Natural killer cell (primary cell): ENCODE results near the gene TBL3. TPM values are rescaled to one million over a fixed set of nuclear protein-coding genes. Genes with fewer than 3 reads are reported as not detected.

Source experiments
- ATAC-seq, 3 donors: fragments of 150-1000 bp in 2 of 3; fragments of 200-7000 bp in 1 of 3; cut with Tn5 transposase; 1 replicate in 1 of 3; 2 replicates in 2 of 3; pipeline ENCODE4 v1.10.0; 2021; ENCODE audit warnings: mild to moderate bottlenecking in 2 of 3, moderate library complexity in 2 of 3
- DNase-seq, 2 donors: peaks; one replicate each; pipeline versions ENCODE4 v3.0.0 to v3.0.0-alpha.2; 2013 to 2021; ENCODE audit warnings: mixed read lengths in 1 of 2
- H3K27ac ChIP-seq: one replicate; pipeline ENCODE4 v1.5.1; 2013; ENCODE audit warnings: mild to moderate bottlenecking, low read length
- H3K27me3 ChIP-seq: one replicate; pipeline ENCODE4 v1.6.1; 2013; ENCODE audit warnings: low read length; ENCODE audit not compliant: control insufficient read depth, insufficient read depth
- H3K36me3 ChIP-seq: one replicate; pipeline ENCODE4 v1.6.1; 2013; ENCODE audit warnings: low read length; ENCODE audit not compliant: control insufficient read depth, insufficient read depth
- H3K4me1 ChIP-seq: one replicate; pipeline ENCODE4 v1.6.1; 2013; ENCODE audit warnings: low read length; ENCODE audit not compliant: control insufficient read depth, insufficient read depth
- H3K4me3 ChIP-seq: one replicate; pipeline ENCODE4 v1.5.1; 2013; ENCODE audit warnings: low read length
- H3K9me3 ChIP-seq: one replicate; pipeline ENCODE4 v1.6.1; 2013; ENCODE audit warnings: low read length; ENCODE audit not compliant: control insufficient read depth, insufficient read depth
- H3K27ac Mint-ChIP-seq, 2 donors: one replicate each; pipeline ENCODE4 v1.8.0; 2022; ENCODE audit warnings: mild to moderate bottlenecking in 2 of 2, mixed read lengths in 2 of 2, moderate library complexity in 1 of 2
- H3K27me3 Mint-ChIP-seq, 2 donors: one replicate each; pipeline ENCODE4 v1.8.0; 2022; ENCODE audit warnings: low read depth in 2 of 2, mixed read lengths in 2 of 2
- H3K36me3 Mint-ChIP-seq: one replicate; pipeline ENCODE4 v1.8.0; 2022; ENCODE audit warnings: mixed read lengths
- H3K4me1 Mint-ChIP-seq, 2 donors: one replicate each; pipeline ENCODE4 v1.8.0; 2022; ENCODE audit warnings: mixed read lengths in 2 of 2
- H3K4me3 Mint-ChIP-seq: one replicate; pipeline ENCODE4 v1.8.0; 2022; ENCODE audit warnings: mild to moderate bottlenecking, moderate library complexity, mixed read lengths
- H3K9me3 Mint-ChIP-seq, 2 donors: one replicate each; pipeline ENCODE4 v1.8.0; 2022; ENCODE audit warnings: mixed read lengths in 2 of 2
- WGBS: methylation state at CpG from one replicate; pipeline ENCODE4 v1.1.7; 2013; ENCODE audit warnings: missing lambda C conversion rate; ENCODE audit not compliant: insufficient coverage; 5-methylcytosine and 5-hydroxymethylcytosine counted together
- intact Hi-C: fragments of 100-400 bp; cut with micrococcal nuclease; formaldehyde crosslinking; loops from one replicate; pipeline ENCODE4 v1.14.2; 2022
- total RNA-seq, 4 donors: library from RNA; stranded (reverse); fragments of 120-200 nt in 1 of 4; gene quantifications; one replicate each; pipeline versions ENCODE4 v1.2.3 to v1.2.4, GENCODE V29; 2013 to 2022
- TF ChIP-seq, protein P1 (sequence below): fragments of 200-600 bp; IDR thresholded peaks from one replicate; pipeline ENCODE4 v1.8.0; 2022; ENCODE audit warnings: antibody characterized with exemption

The TBL3 gene
- total RNA-seq, 3 donors from 2014 or later (not counting 1 experiment from before 2014, with no cell fraction given) = 25.1 to 28.9 (median 28.1) TPM

DNA sequence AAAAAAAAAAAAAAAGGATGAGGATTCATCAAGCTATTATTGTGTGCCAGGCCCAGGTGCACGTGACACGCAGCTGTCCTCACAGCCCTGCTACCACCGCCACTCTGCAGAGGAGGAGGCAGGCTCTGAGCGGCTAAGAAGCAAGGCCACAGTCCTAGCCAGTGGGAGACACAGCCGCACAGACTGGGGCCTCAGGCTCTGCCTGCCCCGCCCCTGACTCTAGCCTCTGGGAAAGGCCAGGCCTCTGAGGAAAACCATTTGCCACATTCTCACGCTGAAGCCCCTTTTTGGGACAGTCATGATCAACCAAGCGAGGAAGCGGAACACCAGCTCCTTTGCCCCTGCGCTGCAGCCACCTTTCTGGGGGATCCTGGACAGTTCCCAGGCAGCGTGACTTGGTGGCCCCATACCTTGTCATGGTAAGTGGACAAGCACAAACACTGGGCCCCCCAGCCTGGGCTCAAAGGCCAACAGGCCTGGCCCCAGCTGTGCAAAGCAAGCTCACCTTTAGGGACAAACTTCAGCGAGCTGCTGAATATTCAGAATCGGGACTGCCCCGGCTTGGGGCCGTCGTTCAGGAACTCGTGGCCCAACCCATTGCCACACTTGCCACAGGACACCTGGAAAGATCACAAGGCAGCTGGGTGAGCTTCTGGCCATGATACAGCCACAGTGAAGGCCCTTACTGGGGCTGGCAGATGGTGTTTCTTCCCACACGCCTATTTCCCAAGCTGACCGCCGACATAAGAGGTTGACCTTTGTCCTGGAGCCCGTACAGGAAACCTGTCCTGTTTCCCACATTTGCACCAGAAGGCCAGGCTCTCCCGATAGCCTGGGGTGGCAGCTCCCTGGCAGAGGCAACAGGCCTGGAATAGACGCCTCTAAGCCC, 31.3 kb upstream of the TBL3 start:
- no peak for DNase-seq
- H3K9me3 ChIP-seq = no peaks in the 10 kb centered on the region
- H3K4me1 ChIP-seq = peaks cover 32% of the 10 kb centered on the region
- no peaks in the 10 kb centered on the region for H3K27me3 Mint-ChIP-seq
- intact Hi-C loops = no loop called here
- no peaks in the 10 kb centered on the region for H3K9me3 Mint-ChIP-seq
- no peak overlapping the region for H3K27ac Mint-ChIP-seq
- no peaks in the 10 kb centered on the region for H3K27me3 ChIP-seq
- peaks cover 15% of the 10 kb centered on the region for H3K36me3 ChIP-seq
- TF ChIP-seq, protein P1, sequence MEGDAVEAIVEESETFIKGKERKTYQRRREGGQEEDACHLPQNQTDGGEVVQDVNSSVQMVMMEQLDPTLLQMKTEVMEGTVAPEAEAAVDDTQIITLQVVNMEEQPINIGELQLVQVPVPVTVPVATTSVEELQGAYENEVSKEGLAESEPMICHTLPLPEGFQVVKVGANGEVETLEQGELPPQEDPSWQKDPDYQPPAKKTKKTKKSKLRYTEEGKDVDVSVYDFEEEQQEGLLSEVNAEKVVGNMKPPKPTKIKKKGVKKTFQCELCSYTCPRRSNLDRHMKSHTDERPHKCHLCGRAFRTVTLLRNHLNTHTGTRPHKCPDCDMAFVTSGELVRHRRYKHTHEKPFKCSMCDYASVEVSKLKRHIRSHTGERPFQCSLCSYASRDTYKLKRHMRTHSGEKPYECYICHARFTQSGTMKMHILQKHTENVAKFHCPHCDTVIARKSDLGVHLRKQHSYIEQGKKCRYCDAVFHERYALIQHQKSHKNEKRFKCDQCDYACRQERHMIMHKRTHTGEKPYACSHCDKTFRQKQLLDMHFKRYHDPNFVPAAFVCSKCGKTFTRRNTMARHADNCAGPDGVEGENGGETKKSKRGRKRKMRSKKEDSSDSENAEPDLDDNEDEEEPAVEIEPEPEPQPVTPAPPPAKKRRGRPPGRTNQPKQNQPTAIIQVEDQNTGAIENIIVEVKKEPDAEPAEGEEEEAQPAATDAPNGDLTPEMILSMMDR = no peak
- H3K4me3 Mint-ChIP-seq = no peak overlapping the region
- H3K4me1 Mint-ChIP-seq = peaks cover 6 to 24% of the 10 kb centered on the region in 2 donors
- no peaks in the 10 kb centered on the region for H3K36me3 Mint-ChIP-seq
- no peak for ATAC-seq
- WGBS = 91% methylated on average over 23 of the region's 23 CpGs
- H3K4me3 ChIP-seq = no peak overlapping the region
- H3K27ac ChIP-seq = no peak overlapping the region

DNA sequence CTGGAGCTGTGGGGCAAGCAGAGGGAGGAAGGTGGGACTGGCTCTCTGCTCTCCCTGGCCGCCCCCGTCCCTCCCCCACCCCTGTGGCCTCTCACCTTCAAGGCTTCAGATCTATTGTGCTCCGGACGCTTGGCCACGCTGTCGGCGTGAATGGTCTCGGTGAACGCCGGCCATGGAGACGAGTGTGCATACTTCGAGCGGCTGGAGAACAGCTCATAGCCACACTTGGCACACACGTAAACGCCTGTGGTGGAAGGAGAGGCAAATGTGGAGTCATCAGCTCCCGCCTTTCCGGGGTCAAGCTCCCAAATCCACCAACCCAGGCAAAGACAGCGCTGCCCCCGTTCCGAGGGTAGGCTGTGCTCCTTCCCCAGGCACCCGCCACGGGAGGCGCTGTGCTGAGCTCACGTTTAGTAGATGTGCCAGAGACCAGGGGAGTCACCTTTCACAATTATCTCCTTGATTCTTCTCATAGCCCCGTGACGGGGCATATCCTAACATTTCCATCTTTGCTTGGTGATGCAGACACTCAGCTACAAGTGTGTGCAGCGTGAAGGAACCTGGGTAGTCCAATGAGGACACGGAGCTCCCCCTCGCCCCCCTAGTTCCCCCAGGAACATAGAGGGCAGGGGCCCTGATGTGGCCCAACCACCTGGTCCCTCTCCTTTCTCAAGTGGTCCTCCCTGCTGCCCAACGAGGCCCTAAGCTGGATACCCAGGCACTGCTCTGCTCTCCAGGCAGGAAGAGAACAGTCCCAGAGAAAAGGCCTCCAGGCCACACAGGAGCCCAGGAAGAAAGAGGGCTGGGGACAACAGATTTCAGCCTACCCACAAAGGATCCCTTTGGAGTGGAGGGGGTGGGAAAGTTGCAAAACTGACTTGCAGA, 30.4 kb upstream of the TBL3 start:
- WGBS = 94% methylated on average over 30 of the region's 30 CpGs
- H3K4me3 ChIP-seq = no peak overlapping the region
- Mint-ChIP-seq H3K27me3 (no peaks in the 10 kb centered on the region), H3K27ac (no peak overlapping the region), H3K36me3 (no peaks in the 10 kb centered on the region), H3K4me1 (peaks cover 6 to 24% of the 10 kb centered on the region in 2 donors), H3K4me3 (peak overlapping the region; percentile 90), H3K9me3 (no peaks in the 10 kb centered on the region)
- TF ChIP-seq, protein P1 = no peak
- intact Hi-C loops = no loop called here
- no peaks in the 10 kb centered on the region for H3K9me3 ChIP-seq
- ATAC-seq = no peak
- H3K36me3 ChIP-seq = peaks cover 15% of the 10 kb centered on the region
- H3K27me3 ChIP-seq = no peaks in the 10 kb centered on the region
- H3K4me1 ChIP-seq = peaks cover 32% of the 10 kb centered on the region
- H3K27ac ChIP-seq = no peak overlapping the region
- DNase-seq = no peak

DNA sequence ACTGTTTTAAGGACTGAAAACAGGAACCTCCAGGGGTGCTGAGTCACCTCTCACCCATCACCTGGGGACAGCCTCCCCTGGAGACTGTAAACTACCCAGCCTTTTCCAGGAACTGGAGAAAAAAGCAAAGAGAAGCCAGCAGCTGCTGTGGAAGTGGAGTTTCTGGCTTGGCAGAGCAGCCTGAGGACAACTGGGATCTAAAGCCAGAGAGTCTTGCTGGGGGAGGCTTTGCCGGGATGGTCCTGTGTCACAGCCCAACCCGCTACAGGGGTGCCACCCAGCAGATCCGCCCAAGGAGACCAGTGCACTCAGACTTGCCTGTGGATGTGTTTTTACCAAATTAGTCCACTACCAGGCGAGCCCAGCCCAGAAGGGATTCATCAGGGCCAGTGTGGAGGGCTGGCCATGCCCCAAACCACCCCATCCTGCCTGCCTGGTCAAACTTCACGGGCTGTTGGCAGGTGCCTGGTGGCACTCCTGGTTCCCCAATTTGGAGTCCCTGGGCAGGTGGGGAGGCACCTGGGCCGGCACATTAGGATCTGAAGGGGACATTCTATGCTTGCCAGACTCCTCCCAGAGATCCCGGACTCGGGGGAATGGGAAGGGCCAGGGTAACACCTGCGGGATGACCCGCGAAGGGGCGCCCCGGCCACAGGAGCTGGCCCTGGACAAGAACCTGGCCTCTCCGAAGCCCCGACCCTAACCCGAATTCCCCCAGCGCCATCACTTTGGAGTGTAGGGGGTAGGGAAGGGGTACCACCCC, 29.6 kb upstream of the TBL3 start:
- Histone ChIP-seq H3K27ac (no peak overlapping the region), H3K4me1 (peaks cover 32% of the 10 kb centered on the region), H3K4me3 (peak overlapping the region; percentile 74), H3K36me3 (peaks cover 15% of the 10 kb centered on the region), H3K9me3 (no peaks in the 10 kb centered on the region), H3K27me3 (no peaks in the 10 kb centered on the region)
- H3K27ac Mint-ChIP-seq = peak overlapping the region; percentile 74 to 91
- intact Hi-C loops = no loop called here
- TF ChIP-seq, protein P1 = no peak
- peak overlapping the region; percentile 90 for H3K4me3 Mint-ChIP-seq
- H3K36me3 Mint-ChIP-seq = no peaks in the 10 kb centered on the region
- 17% methylated on average over 12 of the region's 17 CpGs for WGBS
- H3K9me3 Mint-ChIP-seq = no peaks in the 10 kb centered on the region
- no peaks in the 10 kb centered on the region for H3K27me3 Mint-ChIP-seq
- ATAC-seq = no peak
- peaks cover 6 to 24% of the 10 kb centered on the region in 2 donors for H3K4me1 Mint-ChIP-seq
- DNase-seq = no peak
